Vagina (tissue), 2 donors: ENCODE data around the gene SCN4A.
"Not testable (repeated sequence)": the region's sequence is repeated elsewhere in the genome, so short reads cannot be mapped to it uniquely, and the experiment has no call there.

ENCODE experiments used
- POLR2AphosphoS5 ChIP-seq, 2 donors: sonication (generic); formaldehyde crosslinking; IDR thresholded peaks; one replicate each; pipeline ENCODE4 v1.9.0; 2017; ENCODE audit warnings: antibody characterized with exemption in 2 of 2, mild to moderate bottlenecking in 2 of 2, low read depth in 1 of 2; ENCODE audit not compliant: insufficient read depth in 1 of 2
- TF ChIP-seq, protein P1 (sequence below), 3 experiments: fragments of 450-650 bp in 2 of 3; fragments of 200-600 bp in 1 of 3; sonication (generic) in 1 of 3; IDR thresholded peaks; one replicate each; pipeline ENCODE4 v1.5.1; 2017 to 2019; ENCODE audit warnings: antibody characterized with exemption in 3 of 3, mild to moderate bottlenecking in 2 of 3, moderate library complexity in 2 of 3

- TF ChIP-seq, protein P1, sequence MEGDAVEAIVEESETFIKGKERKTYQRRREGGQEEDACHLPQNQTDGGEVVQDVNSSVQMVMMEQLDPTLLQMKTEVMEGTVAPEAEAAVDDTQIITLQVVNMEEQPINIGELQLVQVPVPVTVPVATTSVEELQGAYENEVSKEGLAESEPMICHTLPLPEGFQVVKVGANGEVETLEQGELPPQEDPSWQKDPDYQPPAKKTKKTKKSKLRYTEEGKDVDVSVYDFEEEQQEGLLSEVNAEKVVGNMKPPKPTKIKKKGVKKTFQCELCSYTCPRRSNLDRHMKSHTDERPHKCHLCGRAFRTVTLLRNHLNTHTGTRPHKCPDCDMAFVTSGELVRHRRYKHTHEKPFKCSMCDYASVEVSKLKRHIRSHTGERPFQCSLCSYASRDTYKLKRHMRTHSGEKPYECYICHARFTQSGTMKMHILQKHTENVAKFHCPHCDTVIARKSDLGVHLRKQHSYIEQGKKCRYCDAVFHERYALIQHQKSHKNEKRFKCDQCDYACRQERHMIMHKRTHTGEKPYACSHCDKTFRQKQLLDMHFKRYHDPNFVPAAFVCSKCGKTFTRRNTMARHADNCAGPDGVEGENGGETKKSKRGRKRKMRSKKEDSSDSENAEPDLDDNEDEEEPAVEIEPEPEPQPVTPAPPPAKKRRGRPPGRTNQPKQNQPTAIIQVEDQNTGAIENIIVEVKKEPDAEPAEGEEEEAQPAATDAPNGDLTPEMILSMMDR (IDR thresholded peaks at IDR 0.05) = not testable (repeated sequence)
- TF ChIP-seq POLR2AphosphoS5 (IDR thresholded peaks at IDR 0.05; ENCODE audit: insufficient read depth in 1 of 2, low read depth in 1 of 2) = not testable (repeated sequence)
Observed at GRCh38 chr17:63920779-63921178, 51.9 kb downstream of the SCN4A start.
